HCT116 (cell line): Measurements from ENCODE around the gene RAI2. TPM values are rescaled to one million over a fixed set of nuclear protein-coding genes. Genes with fewer than 3 reads are reported as not detected.
A peak's percentile ranks its signal among the peaks of the same experiment; 100 is the strongest.

ENCODE experiments used
- ATAC-seq: fragments of 200-7000 bp; cut with Tn5 transposase; 2 replicates; pipeline ENCODE4 v1.9.1; 2020; ENCODE audit warnings: mild to moderate bottlenecking, moderate library complexity
- BruUV-seq: library from RNA; stranded (reverse); fragments of 400-500 nt; replicated peaks from 2 replicates; lab custom pipeline; 2021; lab: Mats Ljungman, UMichigan
- CTCF ChIA-PET: fragments of 300-600 bp; sonication (Branson Sonifier 250); formaldehyde crosslinking; loops from one replicate; lab custom pipeline; 2021; ENCODE audit warnings: antibody characterized with exemption; lab: Charles Lee
- POLR2A ChIA-PET: fragments of 300-600, 350-600 bp; sonication (Branson Sonifier 250); formaldehyde crosslinking; loops from one replicate; lab custom pipeline; 2021; ENCODE audit warnings: antibody characterized with exemption; lab: Charles Lee
- RAD21 ChIA-PET, 2 experiments: fragments of 300-600 bp; sonication (Branson Sonifier 250); formaldehyde crosslinking; loops; one replicate each; lab custom pipeline; 2023; ENCODE audit warnings: low total read pairs in 2 of 2; ENCODE audit not compliant: uncharacterized antibody in 2 of 2, unreplicated experiment in 2 of 2, low non-redundant PET in 1 of 2; lab: Charles Lee
- DNase-seq: peaks from one replicate; pipeline ENCODE4 v3.0.0-alpha.2; 2010; ENCODE audit warnings: low read depth, low spot score
- H2AFZ ChIP-seq: fragments of 200-600 bp; shearing (Covaris generic), sonication (generic); 2 replicates; pipeline ENCODE4 v1.6.1; 2017; ENCODE audit warnings: low read depth, mixed run types, mixed read lengths, antibody characterized with exemption, low read length; ENCODE audit not compliant: poor library complexity, severe bottlenecking
- H3K27ac ChIP-seq: 2 replicates; pipeline ENCODE4 v1.5.1; 2012; ENCODE audit warnings: low read depth, low read length
- H3K27me3 ChIP-seq: fragments of 200-600 bp; sonication (generic); 2 replicates; pipeline ENCODE4 v1.6.1; 2016; ENCODE audit warnings: mixed run types, low read length, mixed read lengths; ENCODE audit not compliant: insufficient read depth
- H3K36me3 ChIP-seq, 2 experiments: fragments of 200-500 bp in 1 of 2; fragments of 200-600 bp in 1 of 2; sonication (Bioruptor generic) in 1 of 2; sonication (generic) in 1 of 2; 2 replicates each; pipeline versions ENCODE4 v1.5.1 to v1.6.1; 2014 to 2016; ENCODE audit warnings: low read length in 2 of 2, inconsistent platforms in 1 of 2, mixed read lengths in 1 of 2, mixed run types in 1 of 2; ENCODE audit not compliant: insufficient read depth in 2 of 2, control insufficient read depth in 1 of 2
- H3K4me1 ChIP-seq, 2 experiments: fragments of 200-600 bp in 1 of 2; sonication (generic) in 1 of 2; 2 replicates each; pipeline versions ENCODE4 v1.5.1 to v1.6.1; 2012 to 2017; ENCODE audit warnings: low read length in 2 of 2, inconsistent platforms in 1 of 2, mild to moderate bottlenecking in 1 of 2, mixed read lengths in 1 of 2, mixed run types in 1 of 2, moderate library complexity in 1 of 2; ENCODE audit not compliant: insufficient read depth in 2 of 2, control insufficient read depth in 1 of 2
- H3K4me2 ChIP-seq: fragments of 200-600 bp; sonication (generic); 2 replicates; pipeline ENCODE4 v1.6.1; 2017; ENCODE audit warnings: mixed run types, low read length, mixed read lengths
- H3K4me3 ChIP-seq, 2 experiments: fragments of 200-600 bp in 1 of 2; sonication (generic) in 1 of 2; replicated peaks in 1 of 2; 2 replicates each; pipeline ENCODE4 v1.5.1; 2011 to 2016; ENCODE audit warnings: low read length in 2 of 2, control low read depth in 1 of 2, low read depth in 1 of 2, mild to moderate bottlenecking in 1 of 2, mixed read lengths in 1 of 2, mixed run types in 1 of 2
- H3K79me2 ChIP-seq: fragments of 200-600 bp; sonication (generic); 2 replicates; pipeline ENCODE4 v1.6.1; 2017; ENCODE audit warnings: mild to moderate bottlenecking, mixed run types, low read length, moderate library complexity, mixed read lengths; ENCODE audit not compliant: insufficient read depth
- H3K9ac ChIP-seq: fragments of 200-600 bp; sonication (generic); 2 replicates; pipeline ENCODE4 v1.6.1; 2016; ENCODE audit warnings: low read length, mixed read lengths
- H3K9me2 ChIP-seq: fragments of 200-600 bp; sonication (generic), shearing (Covaris generic); 2 replicates; pipeline ENCODE4 v1.6.1; 2017; ENCODE audit warnings: mixed run types, mild to moderate bottlenecking, moderate library complexity; ENCODE audit not compliant: insufficient read depth
- H3K9me3 ChIP-seq, 2 experiments: fragments of 200-500 bp in 1 of 2; fragments of 200-600 bp in 1 of 2; sonication (Bioruptor generic) in 1 of 2; sonication (generic) in 1 of 2; 2 replicates each; pipeline ENCODE4 v1.6.1; 2014 to 2017; ENCODE audit warnings: low read length in 2 of 2, mixed read lengths in 2 of 2, inconsistent platforms in 1 of 2, low read depth in 1 of 2, mild to moderate bottlenecking in 1 of 2, mixed run types in 1 of 2, moderate library complexity in 1 of 2; ENCODE audit not compliant: control insufficient read depth in 1 of 2, insufficient read depth in 1 of 2
- H4K20me1 ChIP-seq: fragments of 200-600 bp; sonication (generic), shearing (Covaris generic); 2 replicates; pipeline ENCODE4 v1.6.1; 2017; ENCODE audit warnings: mixed run types, mild to moderate bottlenecking, moderate library complexity; ENCODE audit not compliant: insufficient read depth
- ATF3 ChIP-seq: IDR thresholded peaks from 2 replicates; pipeline ENCODE4 v1.6.1; 2012
- CBX3 ChIP-seq: IDR thresholded peaks from 2 replicates; pipeline ENCODE4 v1.6.1; 2012; ENCODE audit warnings: low read depth
- ELF1 ChIP-seq: IDR thresholded peaks from 2 replicates; pipeline ENCODE4 v1.6.1; 2012; ENCODE audit warnings: low read depth, borderline replicate concordance
- EZH2 ChIP-seq: fragments of 200-600 bp; sonication (generic); IDR thresholded peaks from 2 replicates; pipeline ENCODE4 v1.6.1; 2017; ENCODE audit warnings: antibody characterized with exemption, mixed run types
- EZH2phosphoT487 ChIP-seq: fragments of 200-600 bp; IDR thresholded peaks from 2 replicates; pipeline ENCODE4 v1.6.1; 2018; ENCODE audit warnings: antibody characterized with exemption, borderline replicate concordance
- FOSL1 ChIP-seq: IDR thresholded peaks from 2 replicates; pipeline ENCODE4 v1.6.1; 2012; ENCODE audit warnings: low read depth
- JUND ChIP-seq: IDR thresholded peaks from 2 replicates; pipeline ENCODE4 v1.6.1; 2012
- POLR2AphosphoS5 ChIP-seq: IDR thresholded peaks from 2 replicates; pipeline ENCODE4 v1.6.1; 2011; ENCODE audit warnings: mild to moderate bottlenecking, low read depth, low read length, moderate library complexity
- RAD21 ChIP-seq: IDR thresholded peaks from 2 replicates; pipeline ENCODE4 v1.6.1; 2012; ENCODE audit warnings: low read depth, mild to moderate bottlenecking
- SIN3A ChIP-seq: IDR thresholded peaks from 2 replicates; pipeline ENCODE4 v1.6.1; 2012; ENCODE audit warnings: low read depth
- SP1 ChIP-seq: IDR thresholded peaks from 2 replicates; pipeline ENCODE4 v1.6.1; 2012; ENCODE audit warnings: low read depth
- SRF ChIP-seq: IDR thresholded peaks from 2 replicates; pipeline ENCODE4 v1.6.1; 2012; ENCODE audit warnings: low read depth
- TCF7L2 ChIP-seq: IDR thresholded peaks from 2 replicates; pipeline ENCODE4 v1.7.0; 2011; ENCODE audit warnings: borderline replicate concordance, inconsistent platforms; ENCODE audit not compliant: insufficient read depth, insufficient read length; ENCODE audit errors: extremely low read depth
- YY1 ChIP-seq: IDR thresholded peaks from 2 replicates; pipeline ENCODE4 v1.6.1; 2011; ENCODE audit warnings: low read length, low read depth, moderate library complexity, mild to moderate bottlenecking; ENCODE audit not compliant: insufficient replicate concordance; ENCODE audit errors: extremely low read depth
- ZBTB33 ChIP-seq: IDR thresholded peaks from 2 replicates; pipeline ENCODE4 v1.6.1; 2011; ENCODE audit warnings: mild to moderate bottlenecking, low read length, moderate library complexity; ENCODE audit not compliant: insufficient replicate concordance; ENCODE audit errors: extremely low read depth
- ZNF274 ChIP-seq: fragments of 200-500 bp; sonication (Bioruptor generic); IDR thresholded peaks from 2 replicates; pipeline ENCODE4 v1.6.1; 2014; ENCODE audit warnings: mild to moderate bottlenecking, low read depth, low read length, inconsistent platforms
- intact Hi-C: fragments of 100-400 bp; cut with micrococcal nuclease; formaldehyde crosslinking; loops from 2 replicates; pipeline ENCODE4 v1.10.0; 2022
- total RNA-seq: library from RNA; stranded (reverse); gene quantifications from one replicate; pipeline ENCODE4 v1.2.1, GENCODE V29; 2021; ENCODE audit not compliant: unreplicated experiment
- TF ChIP-seq, protein P1 (sequence below): IDR thresholded peaks from 2 replicates; pipeline ENCODE4 v1.6.1; 2012

The RAI2 gene
- total RNA-seq, 1 experiment from 2014 or later, result not detected

DNA sequence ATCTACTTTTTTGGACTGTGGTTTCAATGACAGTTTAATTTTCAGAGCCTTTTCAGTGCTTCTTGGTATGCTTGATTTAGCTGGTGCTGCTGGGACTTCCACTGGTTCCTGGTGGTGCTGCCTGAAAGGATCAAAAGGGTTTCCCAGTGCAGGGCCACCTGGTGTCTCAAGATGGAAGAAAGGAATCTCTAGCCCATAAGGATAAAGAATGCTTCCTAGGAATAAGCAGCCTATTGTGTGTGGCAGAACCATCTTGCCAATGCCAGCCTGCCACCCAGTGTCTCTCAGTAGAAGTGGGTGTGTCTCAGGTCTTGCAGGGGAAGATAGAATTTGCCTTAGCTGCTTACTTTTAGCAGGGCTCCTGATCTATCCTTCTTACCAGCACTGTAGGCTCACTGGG lies 15.0 kb upstream of the RAI2 start:
- Histone ChIP-seq H3K36me3 (no peaks in the 10 kb centered on the region), H3K4me3 (no peak overlapping the region), H3K9ac (no peak overlapping the region), H2AFZ (no peak overlapping the region), H3K27me3 (no peaks in the 10 kb centered on the region), H3K4me2 (no peak overlapping the region), H3K27ac (no peak overlapping the region), H3K9me2 (no peaks in the 10 kb centered on the region), H3K9me3 (no peaks in the 10 kb centered on the region), H3K79me2 (no peaks in the 10 kb centered on the region), H3K4me1 (no peaks in the 10 kb centered on the region), H4K20me1 (no peaks in the 10 kb centered on the region)
- POLR2A ChIA-PET, result no interaction called here
- intact Hi-C loops, result no loop called here
- CTCF ChIA-PET, result no interaction called here
- DNase-seq (peak; percentile 2), ATAC-seq (peak; percentile 25; the same call in 1 of the 2 replicates)
- RAD21 ChIA-PET, result no interaction called here
- BruUV-seq, result no TSS peak
- TF ChIP-seq TCF7L2 (no peak), JUND (no peak), EZH2phosphoT487 (no peak), YY1 (no peak), ATF3 (no peak), RAD21 (no peak), SIN3A (no peak), SP1 (no peak), POLR2AphosphoS5 (no peak), EZH2 (no peak), ZNF274 (no peak), ZBTB33 (no peak), CBX3 (no peak), ELF1 (no peak), FOSL1 (no peak), SRF (no peak)
- TF ChIP-seq, protein P1, sequence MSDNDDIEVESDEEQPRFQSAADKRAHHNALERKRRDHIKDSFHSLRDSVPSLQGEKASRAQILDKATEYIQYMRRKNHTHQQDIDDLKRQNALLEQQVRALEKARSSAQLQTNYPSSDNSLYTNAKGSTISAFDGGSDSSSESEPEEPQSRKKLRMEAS, result no peak
